ENCODE data around the gene AGFG1. TPM values are rescaled to one million over a fixed set of nuclear protein-coding genes. Genes with fewer than 3 reads are reported as not detected.

The AGFG1 gene
- total and polyA plus RNA-seq, 9 donors, result 21.3 to 78.9 (median 49.9) TPM

- DNase-seq, result no peak
- Histone ChIP-seq H3K27ac (no peak overlapping the region), H3K4me3 (no peak overlapping the region), H3K36me3 (no peaks in the 10 kb centered on the region), H3K27me3 (no peaks in the 10 kb centered on the region), H3K9me3 (no peaks in the 10 kb centered on the region), H3K4me1 (ENCODE audit: insufficient read depth) (peaks cover 11% of the 10 kb centered on the region)
- intact Hi-C loops (cut with DNase I), result no loop called here
- TF ChIP-seq CTCF (IDR thresholded peaks at IDR 0.05) (no peak), EP300 (IDR thresholded peaks at IDR 0.05) (no peak), POLR2A (IDR thresholded peaks at IDR 0.05) (no peak)
- 81 to 89% (median 87%) methylated on average over 3 of the region's 3 CpGs for WGBS, 3 donors
These were observed 7.6 kb upstream of the AGFG1 start for GRCh38 chr2:227464361-227464760.

- no peaks in the 10 kb centered on the region for H3K36me3 ChIP-seq
- no peak overlapping the region for H3K4me3 ChIP-seq
- intact Hi-C loops (cut with DNase I), result no loop called here
- H3K27ac ChIP-seq, result no peak overlapping the region
- no peak for DNase-seq
- TF ChIP-seq CTCF (IDR thresholded peaks at IDR 0.05) (no peak), EP300 (IDR thresholded peaks at IDR 0.05) (no peak), POLR2A (IDR thresholded peaks at IDR 0.05) (no peak)
- H3K9me3 ChIP-seq, result no peaks in the 10 kb centered on the region
- no peaks in the 10 kb centered on the region for H3K27me3 ChIP-seq
- WGBS, 3 donors, result 89 to 94% (median 90%) methylated on average over 7 of the region's 7 CpGs
- H3K4me1 ChIP-seq (ENCODE audit: insufficient read depth), result peaks cover 11% of the 10 kb centered on the region
These were observed 7.1 kb upstream of the AGFG1 start for GRCh38 chr2:227464851-227465250.

DNA sequence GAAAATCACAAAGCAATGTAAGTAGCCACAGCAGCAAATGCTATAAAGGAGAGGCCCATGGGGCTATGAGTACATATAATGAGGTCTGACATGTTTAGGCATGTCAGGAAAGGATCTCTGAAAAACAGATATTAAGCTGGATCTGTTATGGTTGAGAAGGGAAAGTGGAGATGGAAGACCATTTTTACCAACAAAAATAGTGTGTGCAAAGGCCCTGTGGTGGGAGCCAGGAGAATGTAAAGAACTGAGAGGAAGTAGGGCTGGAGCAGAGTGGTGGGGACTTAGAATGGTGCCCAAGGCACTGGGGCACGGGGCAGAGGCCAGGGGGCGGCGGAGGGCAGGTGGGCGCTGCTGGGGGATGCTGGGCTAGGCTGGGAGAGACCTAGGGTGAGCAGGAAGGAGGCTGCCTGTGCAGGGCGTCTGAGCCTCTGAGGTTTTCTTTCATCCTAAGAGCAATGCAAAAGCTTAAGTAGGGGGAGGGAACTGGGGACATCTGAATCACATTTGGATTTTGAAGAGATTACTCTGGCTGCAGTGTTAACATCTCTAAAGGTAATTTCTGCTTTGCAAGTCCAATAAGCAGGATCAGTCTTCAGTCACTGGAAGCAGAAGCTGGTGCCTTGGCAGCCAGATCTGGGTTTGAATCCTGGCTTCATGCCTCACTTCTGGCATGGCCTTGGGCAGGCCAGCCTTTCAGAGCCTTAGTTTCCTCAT is 4.9 kb upstream of the AGFG1 start:
- H3K4me3 ChIP-seq, result no peak overlapping the region
- peaks cover 9% of the 10 kb centered on the region for H3K4me1 ChIP-seq (ENCODE audit: insufficient read depth)
- TF ChIP-seq POLR2A (IDR thresholded peaks at IDR 0.05), result no peak
- TF ChIP-seq CTCF (IDR thresholded peaks at IDR 0.05), result no peak
- TF ChIP-seq EP300 (IDR thresholded peaks at IDR 0.05), result no peak
- 88 to 89% (median 89%) methylated on average over 5 of the region's 5 CpGs for WGBS, 3 donors
- no peak for DNase-seq
- no peaks in the 10 kb centered on the region for H3K9me3 ChIP-seq
- H3K36me3 ChIP-seq, result no peaks in the 10 kb centered on the region
- H3K27me3 ChIP-seq, result no peaks in the 10 kb centered on the region
- intact Hi-C loops (cut with DNase I), result no loop called here
- H3K27ac ChIP-seq, result peak overlapping the region in 1 of 2 donors; percentile 42

DNA sequence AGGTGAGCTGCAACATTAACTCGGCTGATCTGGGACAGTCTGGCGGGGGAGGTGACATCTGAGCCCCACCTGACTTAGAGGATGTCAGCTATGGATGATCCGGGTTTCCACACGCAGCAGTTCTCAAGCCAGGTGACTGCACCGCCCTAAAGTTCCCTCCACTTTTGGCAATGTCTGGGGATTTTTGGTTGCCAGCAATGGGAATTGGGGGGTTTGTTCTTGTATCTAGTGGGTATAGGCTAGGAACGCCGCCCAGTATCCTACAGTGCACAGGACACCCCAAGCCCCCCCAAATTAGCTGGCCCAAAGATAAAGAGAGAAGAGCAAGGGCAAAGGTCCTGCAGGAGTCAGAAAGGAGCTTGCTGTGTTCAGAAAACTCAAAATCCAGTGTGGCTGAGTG is 544 bp upstream of the AGFG1 start:
- H3K36me3 ChIP-seq, result no peaks in the 10 kb centered on the region
- intact Hi-C loops (cut with DNase I), result loop anchor here in 1 of 4 donors (5.0 kb wide), 1 partner anchor 306 kb away; no protein-coding TSS in a partner anchor
- H3K9me3 ChIP-seq, result no peaks in the 10 kb centered on the region
- no peak overlapping the region for H3K4me3 ChIP-seq
- H3K4me1 ChIP-seq (ENCODE audit: insufficient read depth), result peaks cover 8% of the 10 kb centered on the region
- no peak for DNase-seq
- TF ChIP-seq POLR2A (IDR thresholded peaks at IDR 0.05) (no peak), EP300 (IDR thresholded peaks at IDR 0.05) (no peak), CTCF (IDR thresholded peaks at IDR 0.05) (no peak)
- no peak overlapping the region for H3K27ac ChIP-seq
- WGBS, 3 donors, result 81 to 85% (median 81%) methylated on average over 7 of the region's 7 CpGs
- no peaks in the 10 kb centered on the region for H3K27me3 ChIP-seq
